MCF 10A (cell line): ENCODE measurements around the gene BLOC1S5. TPM values are rescaled to one million over a fixed set of nuclear protein-coding genes. Genes with fewer than 3 reads are reported as not detected.
"Not testable (repeated sequence)": the region's sequence is repeated elsewhere in the genome, so short reads cannot be mapped to it uniquely, and the experiment has no call there.

ENCODE experiments used
- BruUV-seq: library from RNA; stranded (reverse); fragments of 400-500 nt; replicated peaks from 2 replicates; lab custom pipeline; 2021; lab: Mats Ljungman, UMichigan
- CTCF ChIA-PET: fragments of 300-600 bp; sonication (Branson Sonifier 250); formaldehyde crosslinking; extraction: SDS; loops from one replicate; lab custom pipeline; 2021; ENCODE audit warnings: antibody characterized with exemption, inconsistent platforms; lab: Yijun Ruan, JAX
- POLR2A ChIA-PET: fragments of 300-600, 350-650 bp; sonication (Branson Sonifier 250); formaldehyde crosslinking; extraction: SDS; loops from one replicate; lab custom pipeline; 2020; ENCODE audit warnings: antibody characterized with exemption, inconsistent platforms; lab: Yijun Ruan, JAX
- DNase-seq: peaks from one replicate; pipeline ENCODE4 v3.0.0-alpha.2; 2018; ENCODE audit not compliant: unreplicated experiment
- H3K27ac Mint-ChIP-seq: one replicate; pipeline ENCODE4 v1.8.0; 2022; ENCODE audit warnings: mild to moderate bottlenecking, low read depth, mixed read lengths; ENCODE audit not compliant: unreplicated experiment
- H3K27me3 Mint-ChIP-seq: one replicate; pipeline ENCODE4 v1.8.0; 2022; ENCODE audit warnings: mixed read lengths; ENCODE audit not compliant: insufficient read depth, unreplicated experiment
- H3K36me3 Mint-ChIP-seq: one replicate; pipeline ENCODE4 v1.8.0; 2022; ENCODE audit warnings: mild to moderate bottlenecking, moderate library complexity, mixed read lengths; ENCODE audit not compliant: insufficient read depth, unreplicated experiment
- H3K4me1 Mint-ChIP-seq: one replicate; pipeline ENCODE4 v1.8.0; 2022; ENCODE audit warnings: mixed read lengths; ENCODE audit not compliant: insufficient read depth, unreplicated experiment
- H3K4me3 Mint-ChIP-seq: one replicate; pipeline ENCODE4 v1.8.0; 2022; ENCODE audit warnings: mild to moderate bottlenecking, moderate library complexity, mixed read lengths; ENCODE audit not compliant: unreplicated experiment
- H3K9me3 Mint-ChIP-seq: one replicate; pipeline ENCODE4 v1.8.0; 2022; ENCODE audit warnings: mixed read lengths; ENCODE audit not compliant: unreplicated experiment
- CTCF ChIP-seq: fragments of 200-600 bp; IDR thresholded peaks from one replicate; pipeline ENCODE4 v1.8.0; 2022; ENCODE audit warnings: antibody characterized with exemption, mild to moderate bottlenecking; ENCODE audit not compliant: unreplicated experiment
- intact Hi-C: fragments of 100-400 bp; cut with micrococcal nuclease; formaldehyde crosslinking; loops from 2 replicates; pipeline ENCODE4 v1.14.1; 2022
- total RNA-seq: library from RNA; stranded (reverse); gene quantifications from 2 replicates; pipeline ENCODE4 v1.2.3, GENCODE V29; 2022

The BLOC1S5 gene
- total RNA-seq, 1 experiment from 2014 or later: 7.7 TPM

GRCh38 chr6:7992002-7992815 lies 72.0 kb downstream of the BLOC1S5 start:
- ChIA-PET POLR2A (interaction anchor here (0.6 to 1.3 kb wide), 7 partner anchors 24 to 274 kb away, joined by 3 to 5 read pairs (median 3); partner anchors contain the start of gene BMP6), CTCF (interaction anchor here (0.5 to 3.5 kb wide), 15 partner anchors 11 to 416 kb away, joined by 3 to 24 read pairs (median 3); no protein-coding TSS in a partner anchor)
- peak; percentile 35 for TF ChIP-seq CTCF
- Mint-ChIP-seq H3K27me3 (no peaks in the 10 kb centered on the region), H3K27ac (no peak overlapping the region), H3K4me1 (peaks cover 14% of the 10 kb centered on the region), H3K36me3 (no peaks in the 10 kb centered on the region), H3K4me3 (no peak overlapping the region), H3K9me3 (no peaks in the 10 kb centered on the region)
- BruUV-seq: no TSS peak
- peak; percentile 52 for DNase-seq
- intact Hi-C loops: loop anchor here (1.0 to 5.0 kb wide), 3 partner anchors 80 to 377 kb away; partner anchors contain the start of gene TXNDC5

- no peak for DNase-seq
- Mint-ChIP-seq H3K27ac (no peak overlapping the region), H3K9me3 (no peaks in the 10 kb centered on the region), H3K4me3 (no peak overlapping the region), H3K36me3 (no peaks in the 10 kb centered on the region), H3K27me3 (no peaks in the 10 kb centered on the region), H3K4me1 (peaks cover 9% of the 10 kb centered on the region)
- no peak for TF ChIP-seq CTCF
- no TSS peak for BruUV-seq
- intact Hi-C loops: loop anchor here (5.0 kb wide), 1 partner anchor 79 kb away; the partner anchor contains the start of gene TXNDC5
- ChIA-PET CTCF (interaction anchor here (0.5 to 3.5 kb wide), 6 partner anchors 23 to 1736 kb away, joined by 3 to 24 read pairs (median 4); no protein-coding TSS in a partner anchor), POLR2A (interaction anchor here (1.3 to 1.4 kb wide), 2 partner anchors 9 to 266 kb away, joined by 5 to 6 read pairs; partner anchors contain the start of gene BMP6)
Measured at GRCh38 chr6:7991536-7991935, 72.7 kb downstream of the BLOC1S5 start.

- no TSS peak for BruUV-seq
- no peaks in the 10 kb centered on the region for H3K27me3 Mint-ChIP-seq
- ChIA-PET CTCF (interaction anchor here (0.7 kb wide), 1 partner anchor 430 kb away, joined by 4 read pairs; no protein-coding TSS in a partner anchor), POLR2A (no interaction called here)
- intact Hi-C loops: no loop called here
- H3K27ac Mint-ChIP-seq: no peak overlapping the region
- no peaks in the 10 kb centered on the region for H3K36me3 Mint-ChIP-seq
- no peak overlapping the region for H3K4me3 Mint-ChIP-seq
- H3K9me3 Mint-ChIP-seq: no peaks in the 10 kb centered on the region
- H3K4me1 Mint-ChIP-seq: peaks cover 8% of the 10 kb centered on the region
- no peak for DNase-seq
- TF ChIP-seq CTCF: no peak
Measured at GRCh38 chr6:7986219-7986618, 78.0 kb downstream of the BLOC1S5 start.

- H3K4me1 Mint-ChIP-seq, H3K36me3 Mint-ChIP-seq, H3K9me3 Mint-ChIP-seq, BruUV-seq, CTCF ChIA-PET, H3K27me3 Mint-ChIP-seq, intact Hi-C loops, H3K4me3 Mint-ChIP-seq: not testable (repeated sequence)
- H3K27ac Mint-ChIP-seq: peak overlapping the region; percentile 83
- POLR2A ChIA-PET: interaction anchor here (0.6 kb wide), 1 partner anchor 394 kb away, joined by 3 read pairs; the partner anchor contains the start of gene SNRNP48
- DNase-seq: peak; percentile 33
Measured at GRCh38 chr6:7983967-7984366, 80.2 kb downstream of the BLOC1S5 start.
